Neuronal stem cell (in vitro differentiated cells): ENCODE data around the gene TNRC6B.

ENCODE experiments used
- DNase-seq: peaks from one replicate; pipeline ENCODE4 v3.0.0-alpha.2; 2013; ENCODE audit warnings: low spot score
- H2AFZ ChIP-seq: one replicate; pipeline ENCODE4 v1.6.1; 2013; ENCODE audit warnings: mild to moderate bottlenecking, low read length, inconsistent platforms
- H2AK5ac ChIP-seq: 2 replicates; pipeline ENCODE4 v1.6.1; 2013; ENCODE audit warnings: low read depth, mild to moderate bottlenecking, inconsistent platforms, low read length, moderate library complexity, mixed read lengths
- H2BK120ac ChIP-seq: 2 replicates; pipeline ENCODE4 v1.6.1; 2013; ENCODE audit warnings: low read depth, mild to moderate bottlenecking, inconsistent platforms, low read length, moderate library complexity, mixed read lengths
- H2BK12ac ChIP-seq: one replicate; pipeline ENCODE4 v1.6.1; 2013; ENCODE audit warnings: low read length, inconsistent platforms
- H2BK15ac ChIP-seq: 2 replicates; pipeline ENCODE4 v1.6.1; 2013; ENCODE audit warnings: mild to moderate bottlenecking, low read length, inconsistent platforms, mixed read lengths
- H2BK5ac ChIP-seq: one replicate; pipeline ENCODE4 v1.6.1; 2013; ENCODE audit warnings: inconsistent platforms, mild to moderate bottlenecking, low read length, moderate library complexity
- H3K14ac ChIP-seq: one replicate; pipeline ENCODE4 v1.6.1; 2013; ENCODE audit warnings: low read length, inconsistent platforms
- H3K18ac ChIP-seq: 2 replicates; pipeline ENCODE4 v1.6.1; 2013; ENCODE audit warnings: low read length, inconsistent platforms
- H3K23ac ChIP-seq: 2 replicates; pipeline ENCODE4 v1.6.1; 2013; ENCODE audit warnings: low read depth, mild to moderate bottlenecking, mixed read lengths, low read length, inconsistent platforms; ENCODE audit not compliant: poor library complexity
- H3K27ac ChIP-seq: replicated peaks from 3 replicates; pipeline ENCODE4 v1.5.1; 2013; ENCODE audit warnings: low read length, inconsistent platforms
- H3K27me3 ChIP-seq, 3 experiments: 2 replicates each; pipeline ENCODE4 v1.6.1; 2013; ENCODE audit warnings: low read length in 3 of 3, mild to moderate bottlenecking in 2 of 3, inconsistent platforms in 1 of 3, low read depth in 1 of 3, mixed read lengths in 1 of 3, moderate library complexity in 1 of 3; ENCODE audit not compliant: control insufficient read depth in 3 of 3, insufficient read depth in 3 of 3
- H3K36me3 ChIP-seq, 2 donors: replicated peaks in 1 of 2; 2 replicates each; pipeline ENCODE4 v1.6.1; 2013; ENCODE audit warnings: low read length in 2 of 2; ENCODE audit not compliant: control insufficient read depth in 2 of 2, insufficient read depth in 2 of 2
- H3K4ac ChIP-seq: 2 replicates; pipeline ENCODE4 v1.6.1; 2013; ENCODE audit warnings: inconsistent platforms, mild to moderate bottlenecking, low read length, moderate library complexity
- H3K4me1 ChIP-seq, 2 donors: 1 replicate in 1 of 2; 2 replicates in 1 of 2; pipeline ENCODE4 v1.6.1; 2013; ENCODE audit warnings: low read length in 2 of 2, low read depth in 1 of 2; ENCODE audit not compliant: control insufficient read depth in 2 of 2, insufficient read depth in 1 of 2
- H3K4me2 ChIP-seq: one replicate; pipeline ENCODE4 v1.6.1; 2013; ENCODE audit warnings: mild to moderate bottlenecking, low read length, inconsistent platforms; ENCODE audit not compliant: insufficient read depth, poor library complexity, severe bottlenecking
- H3K4me3 ChIP-seq, 2 donors: 2 replicates each; pipeline ENCODE4 v1.5.1; 2013; ENCODE audit warnings: low read length in 2 of 2, mild to moderate bottlenecking in 2 of 2, inconsistent platforms in 1 of 2, moderate library complexity in 1 of 2
- H3K79me1 ChIP-seq: one replicate; pipeline ENCODE4 v1.6.1; 2013; ENCODE audit warnings: low read depth, mild to moderate bottlenecking, inconsistent platforms, low read length, moderate library complexity
- H3K9ac ChIP-seq: one replicate; pipeline ENCODE4 v1.6.1; 2013; ENCODE audit warnings: mild to moderate bottlenecking, low read depth, low read length, inconsistent platforms; ENCODE audit not compliant: poor library complexity
- H3K9me3 ChIP-seq, 2 donors: replicated peaks in 1 of 2; 2 replicates each; pipeline versions ENCODE3 to v1.6.1; 2013; ENCODE audit warnings: low read length in 2 of 2, mild to moderate bottlenecking in 2 of 2, inconsistent platforms in 1 of 2, low read depth in 1 of 2, mixed read lengths in 1 of 2, moderate library complexity in 1 of 2; ENCODE audit not compliant: control insufficient read depth in 2 of 2, insufficient read depth in 1 of 2
- H4K8ac ChIP-seq: one replicate; pipeline ENCODE4 v1.6.1; 2013; ENCODE audit warnings: low read depth, mild to moderate bottlenecking, inconsistent platforms, low read length, moderate library complexity
- H4K91ac ChIP-seq: one replicate; pipeline ENCODE4 v1.6.1; 2013; ENCODE audit warnings: low read length, low read depth, mild to moderate bottlenecking, inconsistent platforms; ENCODE audit not compliant: poor library complexity
- WGBS, 2 donors: extraction: QIAGEN DNeasy Blood & Tissue Kit; methylation state at CpG; one replicate each; pipeline ENCODE4 v1.1.7; 2013; ENCODE audit warnings: missing lambda C conversion rate in 2 of 2, mixed read lengths in 1 of 2; ENCODE audit not compliant: insufficient read length in 2 of 2, insufficient replicate concordance in 1 of 2; ENCODE audit errors: extremely low coverage in 2 of 2; 5-methylcytosine and 5-hydroxymethylcytosine counted together

TNRC6B gene

DNA sequence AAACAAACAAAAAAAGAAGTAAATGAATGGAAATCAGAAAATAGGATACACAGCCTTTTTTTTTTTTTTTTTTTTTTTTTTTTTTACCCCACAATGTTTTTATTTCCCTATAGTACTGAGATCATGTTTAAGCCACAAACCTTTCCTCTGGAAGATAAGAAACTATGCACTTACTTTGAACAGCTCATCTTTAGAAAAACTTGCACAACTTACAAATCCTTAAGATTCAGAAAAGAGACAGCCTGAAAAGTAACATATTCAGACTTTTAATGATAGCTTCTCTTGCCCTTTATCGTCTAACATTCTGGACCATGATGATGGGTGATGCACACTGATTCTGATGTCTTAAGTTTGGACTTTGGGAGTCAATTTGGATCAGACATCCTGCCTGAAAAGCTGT is 80.3 kb downstream of the TNRC6B start:
- no peak overlapping the region for H3K27ac ChIP-seq
- H3K4me1 ChIP-seq, result no peaks in the 10 kb centered on the region
- H2BK15ac ChIP-seq, result no peak overlapping the region
- no peak overlapping the region for H3K18ac ChIP-seq
- no peaks in the 10 kb centered on the region for H3K27me3 ChIP-seq
- no peak overlapping the region for H2BK12ac ChIP-seq
- H3K23ac ChIP-seq, result no peak overlapping the region
- peaks cover 4% of the 10 kb centered on the region for H3K79me1 ChIP-seq
- H3K9ac ChIP-seq, result no peak overlapping the region
- no peak overlapping the region for H3K4me3 ChIP-seq
- no CpG with 5 or more reads among the region's 1 CpG for WGBS, 2 donors
- DNase-seq, result no peak
- no peak overlapping the region for H2AK5ac ChIP-seq
- H3K9me3 ChIP-seq, result peaks cover 0 to 2% of the 10 kb centered on the region in 2 donors
- peaks cover 9 to 78% of the 10 kb centered on the region in 2 donors for H3K36me3 ChIP-seq
- no peak overlapping the region for H2AFZ ChIP-seq
- no peak overlapping the region for H3K4me2 ChIP-seq
- H2BK120ac ChIP-seq, result no peak overlapping the region
- H4K91ac ChIP-seq, result no peak overlapping the region
- H4K8ac ChIP-seq, result no peak overlapping the region
- no peak overlapping the region for H3K4ac ChIP-seq
- H2BK5ac ChIP-seq, result no peak overlapping the region
- no peak overlapping the region for H3K14ac ChIP-seq

- H3K79me1 ChIP-seq, result peaks cover 4% of the 10 kb centered on the region
- no peak overlapping the region for H2AK5ac ChIP-seq
- peaks cover 0 to 2% of the 10 kb centered on the region in 2 donors for H3K9me3 ChIP-seq
- no peak overlapping the region for H3K14ac ChIP-seq
- no CpG with 5 or more reads among the region's 2 CpGs for WGBS, 2 donors
- no peak for DNase-seq
- H2BK120ac ChIP-seq, result no peak overlapping the region
- no peak overlapping the region for H3K27ac ChIP-seq
- H2BK15ac ChIP-seq, result no peak overlapping the region
- H2BK5ac ChIP-seq, result no peak overlapping the region
- H3K4me3 ChIP-seq, result no peak overlapping the region
- H2AFZ ChIP-seq, result no peak overlapping the region
- no peak overlapping the region for H3K4ac ChIP-seq
- H3K18ac ChIP-seq, result no peak overlapping the region
- no peaks in the 10 kb centered on the region for H3K27me3 ChIP-seq
- H4K8ac ChIP-seq, result no peak overlapping the region
- H3K4me2 ChIP-seq, result no peak overlapping the region
- H3K9ac ChIP-seq, result no peak overlapping the region
- no peak overlapping the region for H3K23ac ChIP-seq
- H4K91ac ChIP-seq, result no peak overlapping the region
- H2BK12ac ChIP-seq, result no peak overlapping the region
- no peaks in the 10 kb centered on the region for H3K4me1 ChIP-seq
- peaks cover 10 to 79% of the 10 kb centered on the region in 2 donors for H3K36me3 ChIP-seq
Observed at GRCh38 chr22:40258501-40258915, 80.8 kb downstream of the TNRC6B start.

GRCh38 chr22:40261783-40262182 is 84.1 kb downstream of the TNRC6B start:
- no peak overlapping the region for H3K9ac ChIP-seq
- no peaks in the 10 kb centered on the region for H3K27me3 ChIP-seq
- no CpG with 5 or more reads among the region's 21 CpGs for WGBS, 2 donors
- H3K36me3 ChIP-seq, result peaks cover 30 to 84% of the 10 kb centered on the region in 2 donors
- no peaks in the 10 kb centered on the region for H3K4me1 ChIP-seq
- H2BK120ac ChIP-seq, result no peak overlapping the region
- no peak overlapping the region for H4K8ac ChIP-seq
- no peak for DNase-seq
- peak overlapping the region; percentile 49 for H2BK12ac ChIP-seq
- H3K79me1 ChIP-seq, result peaks cover 7% of the 10 kb centered on the region
- no peak overlapping the region for H4K91ac ChIP-seq
- H3K4ac ChIP-seq, result no peak overlapping the region
- no peak overlapping the region for H3K18ac ChIP-seq
- no peak overlapping the region for H3K14ac ChIP-seq
- H3K27ac ChIP-seq, result no peak overlapping the region
- H3K9me3 ChIP-seq, result peaks cover 0 to 10% of the 10 kb centered on the region in 2 donors
- no peak overlapping the region for H2BK15ac ChIP-seq
- no peak overlapping the region for H2BK5ac ChIP-seq
- no peak overlapping the region for H3K4me2 ChIP-seq
- H2AK5ac ChIP-seq, result no peak overlapping the region
- peak overlapping the region; percentile 81 for H3K23ac ChIP-seq
- H3K4me3 ChIP-seq, result peak overlapping the region in 1 of 2 donors; percentile 29
- no peak overlapping the region for H2AFZ ChIP-seq

GRCh38 chr22:40263191-40263590 is 85.5 kb downstream of the TNRC6B start:
- WGBS, 2 donors, result no CpG with 5 or more reads among the region's 7 CpGs
- Histone ChIP-seq H3K4ac (no peak overlapping the region), H3K36me3 (peaks cover 31 to 92% of the 10 kb centered on the region in 2 donors), H3K4me1 (no peaks in the 10 kb centered on the region), H4K91ac (no peak overlapping the region), H3K27ac (no peak overlapping the region), H2BK15ac (no peak overlapping the region), H4K8ac (no peak overlapping the region), H2BK120ac (no peak overlapping the region), H3K18ac (no peak overlapping the region), H2AFZ (no peak overlapping the region), H3K79me1 (peaks cover 7% of the 10 kb centered on the region), H2BK5ac (no peak overlapping the region), H3K9me3 (peaks cover 0 to 10% of the 10 kb centered on the region in 2 donors), H2BK12ac (no peak overlapping the region), H3K4me2 (no peak overlapping the region), H3K9ac (no peak overlapping the region), H2AK5ac (no peak overlapping the region), H3K4me3 (no peak overlapping the region), H3K23ac (no peak overlapping the region), H3K27me3 (no peaks in the 10 kb centered on the region), H3K14ac (no peak overlapping the region)
- DNase-seq, result no peak
